Testis (tissue), 3 donors: Measurements from ENCODE around the gene MROH8. TPM values are rescaled to one million over a fixed set of nuclear protein-coding genes. Genes with fewer than 3 reads are reported as not detected.

Experiments
- DNase-seq: peaks from one replicate; pipeline ENCODE4 v3.0.0-alpha.2; 2019
- H3K27ac ChIP-seq, 2 donors: fragments of 200-600 bp; sonication (generic); one replicate each; pipeline ENCODE4 v1.5.1; 2019
- H3K27me3 ChIP-seq: fragments of 200-600 bp; sonication (generic); one replicate; pipeline ENCODE4 v1.5.1; 2019
- H3K36me3 ChIP-seq: fragments of 200-600 bp; sonication (generic); one replicate; pipeline ENCODE4 v1.5.1; 2017; ENCODE audit warnings: low read depth; ENCODE audit errors: missing control alignments
- H3K4me1 ChIP-seq: fragments of 200-600 bp; sonication (generic); one replicate; pipeline ENCODE4 v1.5.1; 2019
- H3K4me3 ChIP-seq, 2 donors: fragments of 200-600 bp; sonication (generic); one replicate each; pipeline ENCODE4 v1.5.1; 2017 to 2019
- H3K9me3 ChIP-seq: fragments of 200-600 bp; sonication (generic); one replicate; pipeline ENCODE4 v1.5.1; 2017
- POLR2A ChIP-seq: fragments of 450-650 bp; IDR thresholded peaks from one replicate; pipeline ENCODE4 v1.6.1; 2017; ENCODE audit warnings: antibody characterized with exemption, mild to moderate bottlenecking, moderate library complexity
- WGBS, 2 donors: methylation state at CpG; one replicate each; pipeline ENCODE4 v1.1.5; 2018; 5-methylcytosine and 5-hydroxymethylcytosine counted together
- intact Hi-C: fragments of 100-400 bp; cut with DNase I; formaldehyde crosslinking; loops from one replicate; pipeline ENCODE4 v1.15.1; 2023; ENCODE audit warnings: low total_unique reads
- polyA plus RNA-seq: library from polyadenylated mRNA; stranded (reverse); fragments of 350-450 nt; fragmentation: Illumina TruSeq; extraction: RNeasy Lipid Tissue Mini Kit (QIAGEN cat#74804); gene quantifications from one replicate; pipeline ENCODE4 v1.2.3, GENCODE V29; 2014; ENCODE audit warnings: low read depth, low replicate concordance; ENCODE audit not compliant: insufficient read depth
- total RNA-seq, 2 donors: library from RNA; depleted of rRNA; stranded (reverse); fragments of >200 nt; gene quantifications; one replicate each; pipeline ENCODE4 v1.2.3, GENCODE V29; 2016
- TF ChIP-seq, protein P1 (sequence below), 3 experiments: fragments of 450-650 bp in 2 of 3; fragments of 200-600 bp in 1 of 3; sonication (generic) in 1 of 3; IDR thresholded peaks; one replicate each; pipeline ENCODE4 v1.5.1; 2016 to 2019; ENCODE audit warnings: antibody characterized with exemption in 3 of 3, mild to moderate bottlenecking in 2 of 3, moderate library complexity in 1 of 3

The MROH8 gene
- total and polyA plus RNA-seq, 3 donors from 2014 or later: 36.6 to 93.8 (median 43.5) TPM

DNA sequence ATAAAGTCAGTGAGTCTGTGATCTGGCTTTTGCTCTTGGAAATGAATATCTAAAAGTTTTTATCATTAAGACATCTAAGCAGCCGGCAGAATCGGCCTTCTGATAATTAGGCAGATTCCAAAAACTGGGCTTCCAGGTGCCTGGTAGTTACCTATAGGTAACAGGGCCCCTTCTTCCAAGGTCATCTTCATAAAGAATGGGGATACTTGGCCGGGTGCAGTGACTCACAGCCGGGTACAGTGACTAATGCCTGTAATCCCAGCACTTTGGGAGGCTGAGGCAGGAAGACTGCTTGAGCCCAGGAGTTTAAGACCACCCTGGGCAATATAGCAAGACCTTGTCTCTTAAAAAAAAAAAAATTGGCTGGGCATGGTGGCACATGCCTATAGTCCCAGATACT is 70.7 kb downstream of the MROH8 start:
- Histone ChIP-seq H3K4me3 (no peak overlapping the region), H3K9me3 (no peaks in the 10 kb centered on the region), H3K36me3 (no peaks in the 10 kb centered on the region), H3K4me1 (no peaks in the 10 kb centered on the region), H3K27me3 (no peaks in the 10 kb centered on the region), H3K27ac (no peak overlapping the region)
- TF ChIP-seq, protein P1, sequence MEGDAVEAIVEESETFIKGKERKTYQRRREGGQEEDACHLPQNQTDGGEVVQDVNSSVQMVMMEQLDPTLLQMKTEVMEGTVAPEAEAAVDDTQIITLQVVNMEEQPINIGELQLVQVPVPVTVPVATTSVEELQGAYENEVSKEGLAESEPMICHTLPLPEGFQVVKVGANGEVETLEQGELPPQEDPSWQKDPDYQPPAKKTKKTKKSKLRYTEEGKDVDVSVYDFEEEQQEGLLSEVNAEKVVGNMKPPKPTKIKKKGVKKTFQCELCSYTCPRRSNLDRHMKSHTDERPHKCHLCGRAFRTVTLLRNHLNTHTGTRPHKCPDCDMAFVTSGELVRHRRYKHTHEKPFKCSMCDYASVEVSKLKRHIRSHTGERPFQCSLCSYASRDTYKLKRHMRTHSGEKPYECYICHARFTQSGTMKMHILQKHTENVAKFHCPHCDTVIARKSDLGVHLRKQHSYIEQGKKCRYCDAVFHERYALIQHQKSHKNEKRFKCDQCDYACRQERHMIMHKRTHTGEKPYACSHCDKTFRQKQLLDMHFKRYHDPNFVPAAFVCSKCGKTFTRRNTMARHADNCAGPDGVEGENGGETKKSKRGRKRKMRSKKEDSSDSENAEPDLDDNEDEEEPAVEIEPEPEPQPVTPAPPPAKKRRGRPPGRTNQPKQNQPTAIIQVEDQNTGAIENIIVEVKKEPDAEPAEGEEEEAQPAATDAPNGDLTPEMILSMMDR (IDR thresholded peaks at IDR 0.05): no peak
- TF ChIP-seq POLR2A: no peak
- no peak for DNase-seq
- intact Hi-C loops: no loop called here
- 83 to 87% methylated on average over 4 of the region's 4 CpGs for WGBS, 2 donors

GRCh38 chr20:37102571-37102970 is 76.8 kb downstream of the MROH8 start:
- peak; percentile 22 for DNase-seq
- 70 to 90% methylated on average over 6 of the region's 6 CpGs for WGBS, 2 donors

GRCh38 chr20:37096415-37097041 is 82.8 kb downstream of the MROH8 start:
- DNase-seq: peak; percentile 82
- no peaks in the 10 kb centered on the region for H3K9me3 ChIP-seq
- H3K4me3 ChIP-seq: peak overlapping the region; percentile 83 to 92
- H3K27ac ChIP-seq: peak overlapping the region; percentile 83 to 86
- H3K4me1 ChIP-seq: peaks cover 7% of the 10 kb centered on the region
- 37 to 38% methylated on average over 10 to 11 of the region's 11 CpGs for WGBS, 2 donors
- TF ChIP-seq, protein P1 (IDR thresholded peaks at IDR 0.05): no peak
- TF ChIP-seq POLR2A: no peak
- no peaks in the 10 kb centered on the region for H3K27me3 ChIP-seq
- H3K36me3 ChIP-seq: no peaks in the 10 kb centered on the region
- intact Hi-C loops: no loop called here

More at GRCh38 chr20:37102571-37102970, 76.8 kb downstream of the MROH8 start:
- no peak overlapping the region for H3K27ac ChIP-seq
- H3K4me1 ChIP-seq: no peaks in the 10 kb centered on the region
- H3K36me3 ChIP-seq: no peaks in the 10 kb centered on the region
- no peaks in the 10 kb centered on the region for H3K9me3 ChIP-seq
- no peaks in the 10 kb centered on the region for H3K27me3 ChIP-seq
- no peak overlapping the region for H3K4me3 ChIP-seq
- intact Hi-C loops: no loop called here
- TF ChIP-seq POLR2A: no peak
- TF ChIP-seq, protein P1 (IDR thresholded peaks at IDR 0.05): no peak

GRCh38 chr20:37095599-37096414 is 83.5 kb downstream of the MROH8 start, which contains the start of gene RBL1:
TSS of gene RBL1 (minus strand) at chr20:37095997. CDS start at chr20:37095928, 69 bp downstream.
- Histone ChIP-seq H3K9me3 (no peaks in the 10 kb centered on the region), H3K4me3 (peak within 1 kb of the TSS; percentile 83 to 92), H3K27ac (peak within 1 kb of the TSS; percentile 83 to 86), H3K36me3 (no peaks in the 10 kb centered on the region), H3K27me3 (no peaks in the 10 kb centered on the region), H3K4me1 (peaks cover 7% of the 10 kb centered on the region)
- WGBS, 2 donors: 0% methylated on average over 32 to 57 of the region's 58 CpGs
- intact Hi-C loops: no loop called here
- TF ChIP-seq, protein P1 (IDR thresholded peaks at IDR 0.05): peak; percentile 23 to 38 (median 31)
- TF ChIP-seq POLR2A: no peak
- peak; percentile 91 for DNase-seq
